GM19351 (cell line): ENCODE data around the gene P2RX1.

Source experiments
- ATAC-seq: cut with Tn5 transposase; IDR thresholded peaks from one replicate; pipeline ENCODE4 v1.9.1; 2021; ENCODE audit warnings: mild to moderate bottlenecking, moderate library complexity; ENCODE audit not compliant: unreplicated experiment

P2RX1 gene

DNA sequence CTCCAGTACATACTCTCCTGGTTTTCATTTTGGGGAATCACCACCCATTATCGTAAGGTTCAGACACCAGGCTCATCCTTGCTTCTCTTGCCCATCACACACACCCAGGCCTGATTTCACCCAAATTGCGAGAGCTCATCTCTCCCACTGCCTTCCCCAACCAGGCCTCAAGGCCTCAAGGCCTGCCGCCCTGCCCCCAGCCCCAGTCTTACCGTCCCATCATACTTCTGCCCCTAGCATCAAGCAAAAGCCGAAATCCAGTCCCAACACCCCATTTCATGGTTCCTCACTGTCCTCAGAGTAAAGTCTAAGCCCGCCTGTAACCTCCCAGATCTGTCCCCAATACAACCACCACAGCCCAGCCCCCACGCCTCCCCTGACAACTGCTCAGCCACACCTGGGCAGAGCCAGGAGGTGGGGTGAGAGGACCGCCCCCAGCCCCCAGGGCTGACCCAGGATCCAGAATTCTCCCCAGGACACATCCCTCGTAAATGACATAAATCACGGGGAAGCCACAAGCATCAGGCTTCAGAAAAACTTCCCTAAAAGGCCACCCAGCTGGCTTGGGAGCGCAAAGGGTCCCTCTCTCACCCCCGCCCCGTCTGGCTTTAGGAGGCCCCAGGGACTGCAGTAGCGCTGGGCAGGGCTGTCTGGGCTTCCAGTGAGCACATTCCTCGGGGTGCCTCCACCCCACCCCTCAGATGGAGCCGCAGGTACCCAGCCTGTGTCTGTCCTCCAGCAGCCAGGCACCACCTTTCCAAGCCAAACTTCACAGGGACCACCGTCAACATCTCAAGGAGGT lies 9.6 kb upstream of the P2RX1 start:
- ATAC-seq: no peak

DNA sequence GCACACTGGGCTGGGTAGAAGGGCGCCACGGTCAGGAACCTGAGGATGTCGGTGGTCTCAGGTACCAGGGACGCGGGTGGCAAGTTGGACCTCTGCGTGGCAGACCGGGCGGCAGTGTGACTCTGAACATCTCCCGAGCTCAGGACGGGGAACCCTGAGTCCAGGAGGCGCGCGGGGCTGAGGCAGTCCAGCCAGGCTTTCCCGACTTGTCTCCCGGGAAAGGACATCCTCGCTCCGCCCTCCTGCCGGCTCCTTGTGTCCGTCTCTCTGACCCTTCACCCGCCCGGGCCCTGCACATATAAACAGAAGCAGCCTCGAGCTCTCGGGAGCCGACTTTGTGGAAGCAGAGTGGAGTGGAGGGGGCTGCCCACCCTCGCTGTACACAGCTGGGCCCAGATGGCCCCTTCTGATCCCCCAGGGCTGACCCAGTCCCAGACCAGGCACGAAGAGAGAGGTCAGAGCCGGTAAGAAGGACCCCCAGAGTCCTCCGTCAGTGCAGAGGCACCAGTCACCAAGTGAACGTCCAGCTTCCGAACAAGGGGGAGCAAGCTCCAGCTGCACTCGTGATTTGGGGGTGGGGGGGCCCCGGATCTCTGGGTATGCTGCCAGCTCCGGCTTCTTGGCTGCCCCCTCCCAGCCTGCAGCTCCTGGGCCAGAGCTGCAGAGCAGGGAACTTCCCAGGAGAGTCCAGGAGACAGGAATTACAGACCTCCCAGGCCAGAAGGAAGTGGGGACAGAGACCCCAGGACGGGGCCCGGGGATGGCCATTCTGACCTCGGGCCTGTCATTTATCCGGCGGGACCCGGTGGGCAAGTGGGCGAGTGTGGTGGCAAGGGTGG lies 8.5 kb upstream of the P2RX1 start:
- ATAC-seq: no peak

DNA sequence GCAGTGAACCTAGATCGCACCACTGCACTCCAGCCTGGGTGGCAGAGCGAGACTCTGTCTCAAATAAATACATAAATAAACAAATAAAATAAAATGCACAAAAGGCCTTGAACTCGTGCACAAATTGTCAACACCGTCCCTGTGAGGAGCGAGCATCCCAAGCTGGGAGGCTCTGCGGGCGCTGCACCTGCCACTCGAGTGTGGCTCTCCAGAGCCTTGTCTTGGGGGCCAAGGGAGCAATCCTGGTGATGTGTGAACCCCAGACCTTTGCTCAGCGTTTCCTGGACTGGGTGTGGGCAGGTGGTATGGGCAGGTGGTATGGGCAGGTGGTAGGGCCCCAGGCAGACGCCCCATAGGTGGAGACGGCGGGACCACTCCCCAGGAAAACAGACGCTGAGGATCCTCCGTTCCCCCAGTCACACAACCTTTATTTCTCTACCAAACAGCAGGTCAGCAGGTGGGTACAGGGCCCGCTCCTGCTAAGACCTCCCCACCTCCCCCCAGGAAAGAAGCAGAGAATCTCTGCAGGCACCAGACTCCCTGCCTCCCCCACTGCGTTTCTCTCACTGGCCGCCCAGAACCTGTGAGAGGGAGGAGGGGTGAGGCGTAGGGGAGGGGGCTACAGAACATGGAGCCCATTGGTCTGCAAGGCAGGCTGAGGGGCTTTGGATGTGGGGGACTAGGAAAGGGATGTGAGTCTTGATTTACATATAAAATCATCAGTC lies 7.4 kb upstream of the P2RX1 start:
- ATAC-seq: no peak

GRCh38 chr17:3922765-3923164 lies 6.5 kb upstream of the P2RX1 start:
- no peak for ATAC-seq

- ATAC-seq: no peak
Observed at GRCh38 chr17:3921502-3922319, 5.4 kb upstream of the P2RX1 start.

- no peak for ATAC-seq
Observed at GRCh38 chr17:3921006-3921405, 4.7 kb upstream of the P2RX1 start.

DNA sequence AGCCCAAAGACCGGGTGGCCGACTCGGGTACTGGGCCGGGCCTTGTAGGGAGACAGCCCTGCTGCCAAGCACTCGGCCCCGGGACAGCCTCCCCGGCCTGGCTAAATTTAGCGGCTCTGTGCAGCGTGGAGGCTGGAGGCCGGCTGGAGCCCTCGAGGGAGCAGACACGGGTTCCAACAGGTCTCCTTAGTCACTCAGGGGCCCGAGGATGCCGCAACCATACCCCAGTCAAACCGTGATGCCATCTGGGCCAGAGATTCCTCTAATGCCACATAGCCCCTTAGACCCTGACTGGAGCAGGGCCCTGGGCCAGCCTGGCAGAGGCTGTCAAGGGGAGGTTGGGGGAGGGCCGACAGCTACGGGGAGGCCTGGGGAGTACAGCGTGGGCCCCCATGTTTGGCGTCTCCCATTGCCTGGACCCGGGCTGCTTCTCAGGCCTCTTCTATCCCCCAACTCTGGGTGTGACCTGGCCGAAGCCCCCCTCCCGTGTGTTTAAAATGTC lies 2.9 kb upstream of the P2RX1 start:
- ATAC-seq: no peak

DNA sequence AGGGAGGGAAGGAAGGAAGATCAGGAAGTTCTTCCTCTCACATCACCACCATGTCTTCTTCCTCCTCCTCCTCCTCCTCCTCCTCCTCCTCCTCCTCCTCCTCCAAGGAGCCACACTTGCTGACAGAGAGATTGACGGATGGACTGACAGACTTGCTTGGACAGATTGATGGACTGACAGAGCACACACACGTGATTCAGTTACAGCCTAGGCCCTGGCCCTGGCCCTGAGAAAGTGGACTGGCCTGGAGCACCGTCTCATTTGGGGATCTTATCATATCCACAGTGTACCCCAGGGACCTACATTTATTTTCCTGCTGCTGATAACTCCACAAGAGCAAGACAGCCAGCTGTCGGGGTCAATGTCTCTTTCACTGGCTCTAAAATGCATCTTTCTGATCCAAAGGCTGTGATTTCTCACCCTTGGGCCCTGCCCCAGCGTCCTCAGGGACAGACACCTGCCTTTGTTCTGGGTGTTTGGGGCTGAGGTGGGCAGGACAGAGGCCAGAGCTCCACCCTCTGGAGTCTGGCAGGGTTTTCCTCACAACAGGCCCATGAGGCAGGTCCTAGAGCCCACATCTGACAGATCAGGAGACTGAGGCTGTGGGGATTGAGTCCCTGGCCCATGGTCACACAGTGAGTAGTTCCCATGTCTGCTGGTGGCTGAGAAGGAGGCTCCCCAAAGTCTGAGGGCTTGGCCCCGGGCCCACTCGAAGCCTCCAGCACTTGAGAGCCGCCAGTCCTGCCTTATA lies 2.3 kb upstream of the P2RX1 start:
- no peak for ATAC-seq

DNA sequence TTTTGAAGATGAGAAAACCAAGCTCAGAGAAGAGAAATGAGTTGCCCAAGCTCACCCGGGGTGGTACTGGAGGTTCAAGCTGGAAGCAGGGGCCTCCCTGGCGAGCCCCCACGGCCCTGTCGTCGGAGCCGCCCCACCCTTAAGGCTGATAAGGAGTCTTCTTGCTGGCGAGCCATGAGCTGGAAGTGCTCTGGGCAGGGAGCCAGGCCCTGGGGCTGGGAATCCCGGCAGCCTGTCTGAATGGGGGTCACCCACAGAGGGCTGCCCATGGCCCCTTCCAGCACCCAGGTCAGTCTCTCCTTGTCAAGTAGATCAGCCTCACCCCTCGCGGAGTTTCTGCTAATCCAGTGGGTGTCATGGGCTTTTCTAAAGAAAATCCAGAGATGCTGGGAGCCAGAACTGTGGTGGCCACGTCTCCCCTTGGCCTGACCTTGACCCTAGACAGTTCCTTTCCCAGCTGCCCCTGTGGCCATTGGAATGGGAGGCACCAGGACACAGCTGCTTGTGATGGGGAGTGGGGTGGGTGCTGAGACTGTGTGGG lies 1.2 kb upstream of the P2RX1 start:
- no peak for ATAC-seq

- ATAC-seq: no peak
Observed at GRCh38 chr17:3916825-3917224, 560 bp upstream of the P2RX1 start.

GRCh38 chr17:3915581-3915994 lies 677 bp downstream of the P2RX1 start:
- ATAC-seq: no peak

- ATAC-seq: peak; percentile 52
Observed at GRCh38 chr17:3914312-3914670, 2.0 kb downstream of the P2RX1 start.

- ATAC-seq: peak; percentile 49
Observed at GRCh38 chr17:3913531-3914311, 2.5 kb downstream of the P2RX1 start.

GRCh38 chr17:3912827-3913226 lies 3.4 kb downstream of the P2RX1 start:
- ATAC-seq: no peak

GRCh38 chr17:3911271-3912053 lies 4.8 kb downstream of the P2RX1 start:
- peak; percentile 76 for ATAC-seq

DNA sequence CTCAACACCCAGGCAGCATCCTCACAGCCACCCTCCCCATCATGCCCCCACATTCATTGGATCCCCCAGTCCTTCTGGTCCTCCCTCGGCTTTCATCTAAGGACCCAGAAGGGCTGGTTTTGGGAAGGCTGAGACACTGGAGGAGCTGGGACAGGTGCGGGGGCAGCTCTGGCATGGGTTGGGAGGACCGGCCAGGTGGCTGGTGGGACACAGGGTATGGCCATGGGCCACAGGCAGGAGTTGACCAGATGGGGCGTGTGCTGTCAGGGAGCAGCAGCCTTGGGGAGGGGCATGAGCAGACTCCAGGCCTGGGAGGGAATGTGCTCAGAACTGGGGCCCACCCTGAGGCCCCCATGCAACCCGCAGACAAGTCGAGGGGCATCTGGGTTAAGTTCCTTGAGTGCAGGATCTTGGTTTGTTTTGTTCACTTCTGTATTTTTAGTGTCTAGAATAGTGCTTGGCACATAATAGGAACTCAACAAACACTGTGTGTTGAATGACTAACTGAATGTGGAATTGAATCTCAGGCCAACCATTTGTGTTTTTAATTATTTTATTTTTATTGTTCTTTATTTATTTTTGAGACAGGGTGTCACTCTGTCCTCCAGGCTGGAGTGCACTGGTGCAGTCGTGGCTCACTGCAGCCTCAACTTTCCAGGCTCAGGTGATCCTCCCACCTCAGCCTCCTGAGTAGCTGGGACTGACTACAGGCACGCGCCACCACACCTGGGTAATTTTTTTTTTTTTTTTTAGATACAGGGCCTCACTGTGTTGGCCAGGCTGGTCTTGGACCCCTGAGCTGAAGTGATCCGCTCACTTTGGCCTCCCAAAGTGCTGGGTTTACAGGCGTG lies 5.6 kb downstream of the P2RX1 start:
- no peak for ATAC-seq

DNA sequence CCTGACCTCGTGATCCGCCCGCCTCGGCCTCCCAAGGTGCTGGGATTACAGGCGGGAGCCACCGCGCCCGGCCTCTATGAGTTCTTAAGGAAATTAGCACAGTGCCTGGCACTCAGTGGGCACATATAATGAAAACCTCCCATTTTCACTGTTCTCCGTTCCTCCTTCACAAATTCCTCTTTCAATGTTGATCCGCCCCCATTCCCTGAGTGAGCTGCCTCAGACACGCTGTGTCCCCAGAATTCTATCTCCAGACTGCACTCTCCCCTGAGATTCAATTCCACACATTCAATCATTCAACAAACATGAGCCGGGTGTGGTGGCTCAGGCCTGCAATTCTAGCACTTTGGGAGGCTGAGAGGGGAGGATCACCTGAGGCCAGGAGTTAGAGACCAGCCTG lies 7.0 kb downstream of the P2RX1 start:
- ATAC-seq: no peak
